Mesodermal cell (in vitro differentiated cells): ENCODE measurements around the gene SND1.
A peak's percentile ranks its signal among the peaks of the same experiment; 100 is the strongest.

ENCODE experiments used
- H3K27ac ChIP-seq: 2 replicates; pipeline ENCODE4 v1.7.0; 2013; ENCODE audit warnings: mild to moderate bottlenecking, low read depth, low read length, moderate library complexity; ENCODE audit not compliant: severe bottlenecking
- H3K36me3 ChIP-seq: 2 replicates; pipeline ENCODE4 v1.7.1; 2013; ENCODE audit warnings: mild to moderate bottlenecking, low read length, moderate library complexity; ENCODE audit not compliant: control insufficient read depth, insufficient read depth
- H3K4me1 ChIP-seq: one replicate; pipeline ENCODE4 v1.7.1; 2013; ENCODE audit warnings: mild to moderate bottlenecking, low read length; ENCODE audit not compliant: insufficient read depth, control insufficient read depth, poor library complexity, severe bottlenecking
- H3K4me3 ChIP-seq: 2 replicates; pipeline ENCODE4 v1.7.0; 2013; ENCODE audit warnings: low read length, control low read depth, mild to moderate bottlenecking; ENCODE audit not compliant: insufficient read depth, poor library complexity, severe bottlenecking; ENCODE audit errors: extremely low read depth
- H3K9me3 ChIP-seq: 2 replicates; pipeline ENCODE4 v1.7.1; 2013; ENCODE audit warnings: mild to moderate bottlenecking, low read length, moderate library complexity; ENCODE audit not compliant: control insufficient read depth
- WGBS, 2 experiments: methylation state at CpG; one replicate each; pipeline ENCODE4 v1.1.5; 2013; ENCODE audit warnings: missing lambda C conversion rate in 2 of 2; ENCODE audit not compliant: insufficient coverage in 2 of 2; 5-methylcytosine and 5-hydroxymethylcytosine counted together

The SND1 gene

DNA sequence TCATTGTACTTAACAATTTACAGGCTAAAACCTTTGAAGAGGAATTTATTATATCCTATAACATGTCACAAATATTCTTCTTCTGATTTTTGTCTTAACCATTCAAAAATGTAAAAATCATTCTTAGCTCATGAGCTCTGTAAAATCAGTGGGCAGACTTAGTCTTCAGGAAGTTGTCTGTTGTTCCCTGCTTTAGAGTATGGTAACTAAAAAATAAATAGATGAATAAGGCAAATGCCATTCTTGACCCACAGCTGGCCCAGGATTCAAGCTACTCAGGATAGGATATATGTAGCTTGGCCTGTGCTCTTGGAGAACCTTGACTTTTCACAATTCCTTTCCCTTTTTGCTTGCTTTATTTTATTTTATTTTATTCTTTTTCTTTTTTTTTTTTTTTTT is 327.7 kb downstream of the SND1 start:
- Histone ChIP-seq H3K9me3 (peaks cover 14% of the 10 kb centered on the region), H3K4me1 (peaks cover 14% of the 10 kb centered on the region), H3K4me3 (no peak overlapping the region), H3K27ac (no peak overlapping the region), H3K36me3 (peaks cover 55% of the 10 kb centered on the region)

DNA sequence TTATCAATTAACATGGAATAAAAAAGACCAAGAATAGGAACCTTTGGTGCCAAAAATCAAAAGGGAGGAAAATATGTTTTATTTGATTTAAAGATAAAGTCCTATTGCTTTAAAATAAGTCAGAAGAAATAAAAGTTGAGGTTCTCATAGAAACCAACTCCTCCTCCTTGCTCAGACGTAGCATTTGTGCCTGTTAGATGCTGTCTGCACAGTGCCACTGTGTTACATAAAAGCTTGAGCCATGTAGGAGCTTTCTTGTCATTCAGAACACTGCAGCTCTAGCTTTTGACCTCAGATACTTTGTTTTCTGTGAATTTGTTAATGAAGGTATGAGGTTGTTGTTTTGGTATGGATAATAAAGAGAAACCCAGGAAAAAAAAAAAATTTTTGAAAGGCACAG is 328.9 kb downstream of the SND1 start:
- Histone ChIP-seq H3K36me3 (peaks cover 49% of the 10 kb centered on the region), H3K4me3 (no peak overlapping the region), H3K27ac (no peak overlapping the region), H3K9me3 (peaks cover 14% of the 10 kb centered on the region), H3K4me1 (peaks cover 14% of the 10 kb centered on the region)
- WGBS, 2 experiments: 83 to 100% methylated on average over 1 of the region's 1 CpG

DNA sequence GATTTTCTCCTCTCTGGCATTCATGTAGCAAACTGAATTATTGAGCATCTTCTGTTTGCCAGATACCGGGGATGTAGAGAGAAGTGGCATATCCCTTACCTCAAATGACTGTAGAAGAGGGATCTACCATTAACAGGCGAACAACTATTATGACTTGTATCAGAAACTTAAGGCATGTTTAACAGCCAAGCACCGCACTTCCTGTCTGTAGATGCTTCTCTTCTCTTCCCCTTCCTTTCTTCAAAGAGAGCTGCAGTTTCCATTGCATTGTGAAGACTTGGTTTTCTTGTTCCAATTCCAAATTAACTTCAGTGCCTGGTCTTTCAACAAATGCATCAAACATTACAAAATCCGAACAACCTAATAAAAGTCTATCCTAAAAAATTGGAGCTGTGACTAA is 330.0 kb downstream of the SND1 start:
- 94 to 100% methylated on average over 3 to 4 of the region's 4 CpGs for WGBS, 2 experiments
- Histone ChIP-seq H3K9me3 (peaks cover 14% of the 10 kb centered on the region), H3K4me1 (peaks cover 14% of the 10 kb centered on the region), H3K27ac (no peak overlapping the region), H3K36me3 (peaks cover 38% of the 10 kb centered on the region), H3K4me3 (no peak overlapping the region)

DNA sequence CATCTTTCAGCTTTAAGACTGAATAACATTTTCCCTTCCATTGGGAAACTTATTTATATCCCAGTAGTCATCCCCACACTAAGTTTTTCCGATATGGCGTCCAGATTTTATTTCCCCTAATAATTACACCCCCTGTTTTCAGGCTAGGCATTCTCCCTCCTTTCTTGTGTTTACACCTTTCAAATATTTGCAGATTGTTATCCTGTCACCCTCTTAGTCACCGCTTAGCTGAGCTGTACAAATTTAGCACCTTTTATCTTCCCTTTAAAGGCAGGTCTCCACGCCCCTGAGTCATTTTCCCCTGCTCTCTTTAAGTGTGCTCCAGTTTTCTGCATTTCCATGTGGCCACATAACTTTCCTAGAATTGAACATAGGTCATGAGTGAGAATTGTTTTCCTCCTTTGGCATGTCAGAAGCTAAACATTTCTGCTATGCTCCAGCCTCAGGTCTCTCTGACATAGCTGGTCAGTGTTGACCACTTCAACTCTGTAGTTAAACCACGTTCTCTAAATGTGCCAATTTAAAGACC is 331.9 kb downstream of the SND1 start:
- Histone ChIP-seq H3K27ac (no peak overlapping the region), H3K4me3 (no peak overlapping the region), H3K9me3 (peaks cover 4% of the 10 kb centered on the region), H3K36me3 (peaks cover 20% of the 10 kb centered on the region), H3K4me1 (peaks cover 14% of the 10 kb centered on the region)
- 100% methylated on average over 3 to 4 of the region's 5 CpGs for WGBS, 2 experiments

DNA sequence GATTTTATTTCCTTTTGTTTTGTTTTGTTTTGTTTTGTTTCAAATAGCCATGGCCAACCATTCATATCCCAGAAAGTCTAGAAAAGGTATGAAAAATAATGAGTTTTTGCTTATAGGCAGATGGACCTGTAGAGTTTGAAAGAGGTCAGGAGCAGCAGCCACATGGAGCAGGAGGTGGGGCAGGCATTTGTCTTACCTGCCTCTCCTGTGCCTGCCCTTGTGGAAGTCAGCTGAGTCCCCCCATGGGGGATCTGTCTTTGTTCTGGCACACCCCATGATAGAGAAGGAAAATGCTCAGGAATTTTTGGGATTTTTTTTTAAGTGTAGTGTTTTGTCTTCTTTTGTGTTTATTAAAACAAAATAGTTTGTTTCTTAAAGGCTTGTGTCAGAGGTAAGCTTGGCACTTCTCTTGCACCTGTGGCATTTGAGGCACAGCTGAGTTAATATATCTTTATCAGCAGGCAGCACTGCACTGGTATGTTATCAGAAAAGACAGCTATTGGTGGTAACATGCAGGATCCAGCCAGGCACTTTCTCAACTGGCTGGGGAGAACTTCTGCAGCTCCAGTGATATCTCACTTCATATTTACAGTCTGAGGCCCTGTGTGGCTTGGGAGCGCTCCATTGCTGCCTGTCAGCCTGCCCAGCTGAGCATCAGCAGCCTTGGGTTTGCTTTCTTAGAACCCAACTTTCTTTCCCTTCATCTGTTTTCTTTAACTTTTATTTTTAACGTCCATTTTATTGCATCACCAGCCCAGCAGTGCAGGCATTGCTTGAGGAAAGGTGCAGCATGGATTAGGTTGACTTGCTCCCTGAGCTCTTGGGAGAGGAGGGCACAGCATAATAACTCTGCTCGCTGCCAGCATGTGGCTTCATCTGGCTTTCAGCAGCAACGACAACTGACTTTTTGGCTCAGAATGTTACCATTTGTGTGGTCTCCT is 334.9 kb downstream of the SND1 start:
- H3K27ac ChIP-seq: no peak overlapping the region
- WGBS, 2 experiments: 67 to 97% methylated on average over 3 to 4 of the region's 4 CpGs
- peaks cover 14% of the 10 kb centered on the region for H3K4me1 ChIP-seq
- H3K36me3 ChIP-seq: peaks cover 31% of the 10 kb centered on the region
- no peaks in the 10 kb centered on the region for H3K9me3 ChIP-seq
- no peak overlapping the region for H3K4me3 ChIP-seq

DNA sequence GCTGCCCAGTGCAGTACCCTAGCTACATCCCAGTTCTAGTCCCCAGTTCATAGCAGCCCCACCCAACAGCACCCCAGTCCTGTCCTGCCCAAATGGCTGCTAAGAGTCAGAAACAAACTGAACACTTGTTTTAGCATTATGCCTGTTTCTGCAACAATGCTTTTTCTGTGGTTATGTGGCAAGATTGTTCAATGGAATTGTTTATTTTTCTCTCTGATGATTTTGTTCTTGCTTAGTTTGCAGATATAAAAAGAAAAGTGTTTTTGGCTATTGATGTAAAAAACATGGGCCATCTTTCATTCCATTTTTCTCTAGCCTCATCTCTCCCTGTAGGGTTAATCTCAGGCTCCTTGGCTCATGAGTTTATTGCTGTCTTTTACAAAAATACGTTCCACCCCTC is 336.8 kb downstream of the SND1 start:
- Histone ChIP-seq H3K4me1 (peaks cover 9% of the 10 kb centered on the region), H3K36me3 (peaks cover 50% of the 10 kb centered on the region), H3K9me3 (no peaks in the 10 kb centered on the region), H3K4me3 (no peak overlapping the region), H3K27ac (no peak overlapping the region)
- 100% methylated on average over 1 of the region's 1 CpG for WGBS, 2 experiments

DNA sequence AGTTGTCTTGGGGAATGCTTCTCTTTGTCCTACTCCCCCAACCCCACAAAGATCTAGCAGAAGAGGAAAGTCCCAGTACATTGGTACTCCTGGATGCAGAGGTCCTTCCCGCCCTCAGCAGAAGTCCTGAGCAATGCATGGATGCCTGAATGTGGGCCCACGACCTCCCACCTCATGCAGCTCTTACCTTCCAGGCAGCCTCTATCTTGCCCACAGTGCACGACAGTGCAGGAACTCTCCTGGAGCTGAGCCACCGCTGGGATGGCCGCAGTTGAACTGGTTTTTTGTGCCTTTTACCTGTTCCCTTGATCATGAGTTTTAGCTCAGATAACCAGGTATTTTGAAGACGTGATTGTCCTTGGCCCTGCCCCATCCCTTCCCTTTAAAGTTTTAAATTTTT is 341.3 kb downstream of the SND1 start:
- 94 to 95% methylated on average over 6 of the region's 6 CpGs for WGBS, 2 experiments
- Histone ChIP-seq H3K27ac (no peak overlapping the region), H3K4me3 (no peak overlapping the region), H3K9me3 (no peaks in the 10 kb centered on the region), H3K4me1 (peaks cover 41% of the 10 kb centered on the region), H3K36me3 (peaks cover 59% of the 10 kb centered on the region)

DNA sequence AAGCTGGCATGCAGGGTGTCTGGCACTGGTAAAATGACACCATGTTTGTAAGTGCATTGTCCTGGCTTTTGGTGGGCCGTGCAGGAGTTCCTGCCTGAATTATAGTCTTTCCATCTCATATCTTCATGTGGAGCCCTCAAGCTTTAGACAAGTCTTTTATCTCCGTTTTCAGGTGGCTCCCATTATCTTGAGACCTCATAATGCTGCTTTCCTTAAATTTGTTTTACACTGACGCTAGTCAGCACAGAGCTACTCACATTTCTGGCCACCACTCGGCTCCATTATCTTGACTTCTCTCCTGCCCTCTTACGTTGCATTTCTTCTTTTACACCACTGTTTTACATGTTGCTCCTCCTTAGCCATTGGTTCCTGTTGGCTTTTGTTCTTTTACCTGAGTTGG is 342.0 kb downstream of the SND1 start:
- 85 to 94% methylated on average over 5 of the region's 5 CpGs for WGBS, 2 experiments
- peaks cover 62% of the 10 kb centered on the region for H3K36me3 ChIP-seq
- H3K4me3 ChIP-seq: no peak overlapping the region
- no peaks in the 10 kb centered on the region for H3K9me3 ChIP-seq
- H3K4me1 ChIP-seq: peaks cover 41% of the 10 kb centered on the region
- no peak overlapping the region for H3K27ac ChIP-seq

DNA sequence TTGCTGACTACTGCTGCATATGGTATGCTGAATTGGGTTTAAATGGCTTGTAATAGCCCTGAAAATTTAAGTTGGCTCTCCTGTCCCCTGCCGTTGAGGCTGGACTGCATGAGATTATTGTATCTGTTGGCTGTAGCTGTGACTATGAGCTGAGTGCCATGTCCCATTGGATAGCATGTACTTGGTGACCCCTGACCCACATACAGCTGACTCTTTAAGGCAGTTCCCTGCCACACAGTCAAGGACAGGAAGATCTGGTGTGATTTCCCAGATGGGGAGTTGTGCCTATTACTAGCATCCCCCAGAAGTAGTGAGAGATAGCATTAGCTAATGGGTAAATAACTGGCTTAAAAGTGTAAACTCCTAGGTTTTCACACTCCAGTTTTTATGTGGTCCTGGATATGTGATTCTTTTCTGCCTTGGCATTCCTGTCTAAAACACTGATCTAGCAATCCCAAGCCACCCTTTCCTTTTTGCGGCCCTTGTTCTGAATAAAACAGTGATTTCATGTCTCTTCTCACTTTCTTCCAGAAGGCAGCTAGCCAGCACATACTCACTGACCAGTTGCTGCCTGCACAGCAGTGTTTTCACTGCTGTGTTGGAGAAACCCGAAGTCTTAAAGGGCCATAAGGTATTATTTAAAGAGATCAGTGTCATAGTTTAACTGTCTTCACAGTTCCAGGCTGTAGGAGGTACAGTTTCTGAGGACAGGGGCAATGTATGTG is 343.3 kb downstream of the SND1 start:
- Histone ChIP-seq H3K9me3 (no peaks in the 10 kb centered on the region), H3K4me3 (no peak overlapping the region), H3K4me1 (peaks cover 41% of the 10 kb centered on the region), H3K27ac (peak overlapping the region; percentile 83), H3K36me3 (peaks cover 63% of the 10 kb centered on the region)
- 73 to 88% methylated on average over 2 of the region's 3 CpGs for WGBS, 2 experiments

DNA sequence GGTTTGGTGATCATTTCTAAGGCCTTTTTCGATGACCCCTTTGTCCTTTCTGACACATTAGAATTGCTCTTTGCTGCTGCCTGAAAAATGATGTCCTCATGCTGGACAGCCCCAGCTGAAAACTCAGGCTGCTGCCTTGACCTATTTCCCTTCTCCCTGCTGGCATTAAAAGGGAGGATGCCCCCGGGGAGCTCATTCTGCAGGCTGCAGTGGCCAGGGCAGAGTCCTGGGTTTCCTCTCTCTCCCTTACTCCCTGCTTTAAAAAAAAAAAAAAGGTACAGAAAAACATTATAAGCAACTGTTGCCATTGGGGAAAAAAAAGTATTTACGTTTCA is 343.9 kb downstream of the SND1 start:
- H3K9me3 ChIP-seq: no peaks in the 10 kb centered on the region
- 83 to 88% methylated on average over 1 to 2 of the region's 3 CpGs for WGBS, 2 experiments
- H3K27ac ChIP-seq: peak overlapping the region; percentile 83
- H3K4me3 ChIP-seq: no peak overlapping the region
- peaks cover 65% of the 10 kb centered on the region for H3K36me3 ChIP-seq
- peaks cover 41% of the 10 kb centered on the region for H3K4me1 ChIP-seq
